B cell (primary cell): Measurements from ENCODE around the gene MAEA. TPM values are rescaled to one million over a fixed set of nuclear protein-coding genes. Genes with fewer than 3 reads are reported as not detected.

Experiments used
- ATAC-seq: fragments of 200-7000 bp; cut with Tn5 transposase; one replicate; pipeline ENCODE4 v1.10.0; 2021; ENCODE audit warnings: low read depth, mild to moderate bottlenecking, moderate number of reproducible peaks, moderate library complexity
- CTCF ChIA-PET: fragments of 350-600 bp; sonication (Branson Sonifier 250); formaldehyde crosslinking; loops from one replicate; lab custom pipeline; 2021; ENCODE audit warnings: antibody characterized with exemption, inconsistent platforms; lab: Charles Lee
- POLR2A ChIA-PET: fragments of 350-600 bp; sonication (Branson Sonifier 250); formaldehyde crosslinking; loops from one replicate; lab custom pipeline; 2021; ENCODE audit warnings: antibody characterized with exemption; lab: Charles Lee
- DNase-seq: peaks from one replicate; pipeline ENCODE4 v3.0.0; 2013
- H2AFZ ChIP-seq: 2 replicates; pipeline ENCODE4 v1.6.1; 2012; ENCODE audit warnings: mild to moderate bottlenecking, low read depth, low read length; ENCODE audit not compliant: insufficient read depth, poor library complexity, severe bottlenecking
- H3K27ac ChIP-seq, 2 donors: 1 replicate in 1 of 2; 2 replicates in 1 of 2; pipeline ENCODE4 v1.5.1; 2012 to 2013; ENCODE audit warnings: low read length in 2 of 2, mild to moderate bottlenecking in 2 of 2, moderate library complexity in 1 of 2
- H3K27me3 ChIP-seq, 4 experiments: fragments of 200-600 bp in 1 of 4; sonication (generic) in 1 of 4; replicated peaks in 1 of 4; 1 replicate in 2 of 4; 2 replicates in 2 of 4; pipeline versions ENCODE4 v1.6.1 to v1.7.0; 2013 to 2016; ENCODE audit warnings: low read length in 3 of 4, mild to moderate bottlenecking in 2 of 4, mixed read lengths in 1 of 4, moderate library complexity in 1 of 4; ENCODE audit not compliant: insufficient read depth in 4 of 4, control insufficient read depth in 3 of 4; ENCODE audit errors: control extremely low read depth in 1 of 4
- H3K36me3 ChIP-seq, 2 experiments: replicated peaks in 1 of 2; 1 replicate in 1 of 2; 2 replicates in 1 of 2; pipeline versions ENCODE4 v1.6.1 to v1.7.1; 2013; ENCODE audit warnings: low read length in 1 of 2; ENCODE audit not compliant: insufficient read depth in 2 of 2, control insufficient read depth in 1 of 2; ENCODE audit errors: control extremely low read depth in 1 of 2, extremely low read depth in 1 of 2
- H3K4me1 ChIP-seq, 2 donors: fragments of 200-600 bp in 1 of 2; sonication (generic) in 1 of 2; 1 replicate in 1 of 2; 2 replicates in 1 of 2; pipeline versions ENCODE4 v1.5.1 to v1.6.1; 2013 to 2017; ENCODE audit warnings: low read length in 2 of 2; ENCODE audit not compliant: control insufficient read depth in 2 of 2, insufficient read depth in 2 of 2
- H3K4me2 ChIP-seq: replicated peaks from 2 replicates; pipeline ENCODE3; 2012; ENCODE audit warnings: mild to moderate bottlenecking, low read depth, low read length; ENCODE audit not compliant: poor library complexity, severe bottlenecking
- H3K4me3 ChIP-seq, 5 experiments: fragments of 200-600 bp in 1 of 5; sonication (generic) in 1 of 5; 1 replicate in 3 of 5; 2 replicates in 2 of 5; pipeline versions ENCODE4 v1.5.1 to v1.7.0; 2011 to 2016; ENCODE audit warnings: low read length in 4 of 5, mild to moderate bottlenecking in 4 of 5, low read depth in 2 of 5, control low read depth in 1 of 5, moderate library complexity in 1 of 5; ENCODE audit not compliant: insufficient read depth in 1 of 5; ENCODE audit errors: control extremely low read depth in 1 of 5, extremely low read depth in 1 of 5
- H3K79me2 ChIP-seq: fragments of 200-600 bp; sonication (generic); one replicate; pipeline ENCODE4 v1.6.0; 2016; ENCODE audit warnings: low read length; ENCODE audit not compliant: control insufficient read depth, insufficient read depth
- H3K9ac ChIP-seq: fragments of 200-600 bp; sonication (generic); 2 replicates; pipeline ENCODE4 v1.6.1; 2017; ENCODE audit warnings: mild to moderate bottlenecking, low read length, moderate library complexity
- H3K9me3 ChIP-seq, 3 donors: one replicate each; pipeline versions ENCODE4 v1.6.1 to v1.7.1; 2013; ENCODE audit warnings: low read length in 2 of 3; ENCODE audit not compliant: control insufficient read depth in 2 of 3, insufficient read depth in 1 of 3; ENCODE audit errors: control extremely low read depth in 1 of 3
- H4K20me1 ChIP-seq: 2 replicates; pipeline ENCODE4 v1.6.0; 2012; ENCODE audit warnings: mild to moderate bottlenecking, low read length; ENCODE audit not compliant: insufficient read depth, control insufficient read depth, poor library complexity, severe bottlenecking
- H3K27ac Mint-ChIP-seq: one replicate; pipeline ENCODE4 v1.8.0; 2021; ENCODE audit warnings: mixed read lengths
- H3K27me3 Mint-ChIP-seq: one replicate; pipeline ENCODE4 v1.8.0; 2021; ENCODE audit warnings: mixed read lengths
- H3K4me1 Mint-ChIP-seq: one replicate; pipeline ENCODE4 v1.8.0; 2021; ENCODE audit warnings: mixed read lengths
- H3K4me3 Mint-ChIP-seq: one replicate; pipeline ENCODE4 v1.8.0; 2021; ENCODE audit warnings: mixed read lengths
- H3K9me3 Mint-ChIP-seq: one replicate; pipeline ENCODE4 v1.8.0; 2022; ENCODE audit warnings: mixed read lengths; ENCODE audit not compliant: insufficient read depth
- EZH2 ChIP-seq: IDR thresholded peaks from 2 replicates; pipeline ENCODE4 v1.6.1; 2012; ENCODE audit warnings: borderline replicate concordance, low read depth, mild to moderate bottlenecking, moderate library complexity, low read length; ENCODE audit not compliant: insufficient read depth, poor library complexity, severe bottlenecking
- WGBS: methylation state at CpG from one replicate; pipeline ENCODE4 v1.1.5; 2013; ENCODE audit warnings: missing lambda C conversion rate; ENCODE audit not compliant: insufficient coverage; 5-methylcytosine and 5-hydroxymethylcytosine counted together
- intact Hi-C: fragments of 100-400 bp; cut with micrococcal nuclease; formaldehyde crosslinking; loops from one replicate; pipeline ENCODE4 v1.10.0; 2022
- polyA plus RNA-seq: library from polyadenylated mRNA; depleted of rRNA; stranded (reverse); fragments of >200 nt; gene quantifications from 2 replicates; pipeline ENCODE4 v1.2.3, GENCODE V29; 2012
- total RNA-seq, 2 donors: library from RNA; stranded (reverse); fragments of 120-200 nt in 1 of 2; gene quantifications; 1 replicate in 1 of 2; 2 replicates in 1 of 2; pipeline versions ENCODE4 v1.2.3 to v1.2.4, GENCODE V29; 2013 to 2022
- TF ChIP-seq, protein P1 (sequence below): fragments of 200-600 bp; IDR thresholded peaks from one replicate; pipeline ENCODE4 v1.8.0; 2022; ENCODE audit warnings: antibody characterized with exemption, mild to moderate bottlenecking

MAEA gene
- total and polyA plus RNA-seq, 2 donors (not counting 1 experiment from before 2014, with no cell fraction given) = 106 to 107 TPM

DNA sequence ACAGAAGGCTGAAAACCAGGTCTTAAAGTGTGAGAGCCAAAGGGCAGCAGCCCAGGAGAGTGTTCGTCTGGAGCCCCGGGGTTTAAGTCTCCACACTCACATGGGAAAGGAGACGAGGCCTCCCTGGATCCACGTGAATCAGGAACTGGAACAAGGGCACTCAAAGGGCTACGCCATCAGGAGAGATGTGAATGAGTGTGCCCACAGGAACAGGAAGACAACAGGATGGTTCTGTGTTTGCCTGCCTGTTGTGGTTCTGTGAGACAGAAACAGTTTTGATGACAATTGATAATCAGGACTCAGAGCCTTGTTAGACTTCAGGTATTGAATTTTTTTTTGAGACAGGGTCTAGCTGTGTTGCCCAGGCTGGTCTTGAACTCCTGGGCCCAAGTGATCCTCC is 35.9 kb upstream of the MAEA start:
- intact Hi-C loops = no loop called here
- H3K9ac ChIP-seq = no peak overlapping the region
- peaks cover 16 to 24% of the 10 kb centered on the region in 2 donors for H3K4me1 ChIP-seq
- H3K27me3 ChIP-seq = no peaks in the 10 kb centered on the region
- Mint-ChIP-seq H3K4me3 (no peak overlapping the region), H3K4me1 (peaks cover 36% of the 10 kb centered on the region), H3K27ac (no peak overlapping the region), H3K9me3 (peaks cover 2% of the 10 kb centered on the region), H3K27me3 (no peaks in the 10 kb centered on the region)
- ChIA-PET CTCF (interaction anchor here (1.2 kb wide), 1 partner anchor 14 kb away, joined by 3 read pairs; no protein-coding TSS in a partner anchor), POLR2A (no interaction called here)
- H3K27ac ChIP-seq = no peak overlapping the region
- ATAC-seq (no peak), DNase-seq (no peak)
- peaks cover 0 to 4% (median 3%) of the 10 kb centered on the region in 3 donors for H3K9me3 ChIP-seq
- no peaks in the 10 kb centered on the region for H4K20me1 ChIP-seq
- 86% methylated on average over 5 of the region's 5 CpGs for WGBS
- H3K36me3 ChIP-seq = peaks cover 0 to 3% of the 10 kb centered on the region in 2 experiments
- H2AFZ ChIP-seq = no peak overlapping the region
- TF ChIP-seq, protein P1, sequence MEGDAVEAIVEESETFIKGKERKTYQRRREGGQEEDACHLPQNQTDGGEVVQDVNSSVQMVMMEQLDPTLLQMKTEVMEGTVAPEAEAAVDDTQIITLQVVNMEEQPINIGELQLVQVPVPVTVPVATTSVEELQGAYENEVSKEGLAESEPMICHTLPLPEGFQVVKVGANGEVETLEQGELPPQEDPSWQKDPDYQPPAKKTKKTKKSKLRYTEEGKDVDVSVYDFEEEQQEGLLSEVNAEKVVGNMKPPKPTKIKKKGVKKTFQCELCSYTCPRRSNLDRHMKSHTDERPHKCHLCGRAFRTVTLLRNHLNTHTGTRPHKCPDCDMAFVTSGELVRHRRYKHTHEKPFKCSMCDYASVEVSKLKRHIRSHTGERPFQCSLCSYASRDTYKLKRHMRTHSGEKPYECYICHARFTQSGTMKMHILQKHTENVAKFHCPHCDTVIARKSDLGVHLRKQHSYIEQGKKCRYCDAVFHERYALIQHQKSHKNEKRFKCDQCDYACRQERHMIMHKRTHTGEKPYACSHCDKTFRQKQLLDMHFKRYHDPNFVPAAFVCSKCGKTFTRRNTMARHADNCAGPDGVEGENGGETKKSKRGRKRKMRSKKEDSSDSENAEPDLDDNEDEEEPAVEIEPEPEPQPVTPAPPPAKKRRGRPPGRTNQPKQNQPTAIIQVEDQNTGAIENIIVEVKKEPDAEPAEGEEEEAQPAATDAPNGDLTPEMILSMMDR = no peak
- TF ChIP-seq EZH2 = no peak
- H3K79me2 ChIP-seq = peaks cover 74% of the 10 kb centered on the region
- no peak overlapping the region for H3K4me3 ChIP-seq
- H3K4me2 ChIP-seq = no peak overlapping the region

GRCh38 chr4:1255151-1255550 is 34.5 kb upstream of the MAEA start:
- intact Hi-C loops = no loop called here
- H3K27ac ChIP-seq = no peak overlapping the region
- Mint-ChIP-seq H3K4me3 (no peak overlapping the region), H3K9me3 (peaks cover 2% of the 10 kb centered on the region), H3K4me1 (peaks cover 39% of the 10 kb centered on the region), H3K27ac (no peak overlapping the region), H3K27me3 (no peaks in the 10 kb centered on the region)
- ATAC-seq (no peak), DNase-seq (no peak)
- no peak overlapping the region for H3K4me2 ChIP-seq
- no peaks in the 10 kb centered on the region for H4K20me1 ChIP-seq
- peaks cover 11 to 18% of the 10 kb centered on the region in 2 donors for H3K4me1 ChIP-seq
- ChIA-PET CTCF (interaction anchor here (1.2 kb wide), 1 partner anchor 13 kb away, joined by 3 read pairs; no protein-coding TSS in a partner anchor), POLR2A (no interaction called here)
- no peak overlapping the region for H3K4me3 ChIP-seq
- H2AFZ ChIP-seq = no peak overlapping the region
- peaks cover 78% of the 10 kb centered on the region for H3K79me2 ChIP-seq
- H3K27me3 ChIP-seq = no peaks in the 10 kb centered on the region
- 100% methylated on average over 2 of the region's 4 CpGs for WGBS
- no peak overlapping the region for H3K9ac ChIP-seq
- TF ChIP-seq, protein P1 = no peak
- TF ChIP-seq EZH2 = no peak
- peaks cover 0 to 3% of the 10 kb centered on the region in 2 experiments for H3K36me3 ChIP-seq
- H3K9me3 ChIP-seq = peaks cover 0 to 4% (median 3%) of the 10 kb centered on the region in 3 donors
